Gastrocnemius medialis (tissue), 4 donors: ENCODE results near the gene HSD3B7. TPM values are rescaled to one million over a fixed set of nuclear protein-coding genes. Genes with fewer than 3 reads are reported as not detected.

Source experiments
- ATAC-seq, 2 donors: fragments of 150-250 bp; one replicate each; pipeline ENCODE4 v1.9.1; 2016
- DNase-seq, 2 donors: peaks; one replicate each; pipeline ENCODE4 v3.0.0-alpha.2; 2019
- H3K27ac ChIP-seq, 4 donors: fragments of 200-600 bp; sonication (generic); 1 replicate in 1 of 4; 2 replicates in 3 of 4; pipeline ENCODE4 v1.5.1; 2016 to 2018; ENCODE audit warnings: mild to moderate bottlenecking in 2 of 4, moderate library complexity in 1 of 4
- H3K27me3 ChIP-seq, 3 donors: fragments of 200-600 bp; sonication (generic) in 2 of 3; 1 replicate in 1 of 3; 2 replicates in 2 of 3; pipeline versions ENCODE4 v1.5.1 to v1.6.0; 2016 to 2019; ENCODE audit warnings: mild to moderate bottlenecking in 1 of 3, moderate library complexity in 1 of 3
- H3K36me3 ChIP-seq, 2 donors: fragments of 200-600 bp; sonication (generic) in 1 of 2; one replicate each; pipeline ENCODE4 v1.5.1; 2017 to 2018
- H3K4me1 ChIP-seq, 2 donors: fragments of 200-600 bp; sonication (generic) in 1 of 2; one replicate each; pipeline ENCODE4 v1.5.1; 2016 to 2017; ENCODE audit warnings: mild to moderate bottlenecking in 2 of 2
- H3K4me3 ChIP-seq, 4 donors: fragments of 200-600 bp; sonication (generic) in 3 of 4; 1 replicate in 1 of 4; 2 replicates in 3 of 4; pipeline ENCODE4 v1.5.1; 2016 to 2019; ENCODE audit warnings: mild to moderate bottlenecking in 2 of 4
- H3K9me3 ChIP-seq, 3 donors: fragments of 200-600 bp; sonication (generic) in 2 of 3; 1 replicate in 1 of 3; 2 replicates in 2 of 3; pipeline ENCODE4 v1.5.1; 2016 to 2019
- POLR2A ChIP-seq, 2 donors: fragments of 450-650 bp; IDR thresholded peaks; one replicate each; pipeline ENCODE4 v1.6.1; 2017; ENCODE audit warnings: antibody characterized with exemption in 2 of 2, mild to moderate bottlenecking in 2 of 2, moderate library complexity in 2 of 2
- in situ Hi-C, 4 donors: fragments of 200-750 bp; cut with MboI; loops; one replicate each; pipeline versions ENCODE4 v1.15.0 to v1.8.0; 2017; ENCODE audit warnings: low sequenced_read_pairs in 4 of 4
- intact Hi-C: fragments of 100-400 bp; cut with DNase I; formaldehyde crosslinking; loops from one replicate; pipeline ENCODE4 v1.15.1; 2023; ENCODE audit warnings: low total_unique reads
- total RNA-seq, 4 donors: library from RNA; depleted of rRNA; stranded (reverse); fragments of >200 nt; gene quantifications; one replicate each; pipeline versions ENCODE4 v1.1.0 to v1.2.3, GENCODE V29; 2016
- TF ChIP-seq, protein P1 (sequence below), 5 experiments: fragments of 450-650 bp in 3 of 5; fragments of 200-600 bp in 2 of 5; sonication (generic) in 2 of 5; IDR thresholded peaks in 4 of 5; conservative IDR thresholded peaks in 1 of 5; 1 replicate in 4 of 5; 2 replicates in 1 of 5; pipeline ENCODE4 v1.5.1; 2016 to 2019; ENCODE audit warnings: antibody characterized with exemption in 5 of 5, mild to moderate bottlenecking in 3 of 5, moderate library complexity in 3 of 5

Gene HSD3B7
- total RNA-seq, 4 donors from 2014 or later, result 1.5 to 6.8 (median 5.4) TPM

DNA sequence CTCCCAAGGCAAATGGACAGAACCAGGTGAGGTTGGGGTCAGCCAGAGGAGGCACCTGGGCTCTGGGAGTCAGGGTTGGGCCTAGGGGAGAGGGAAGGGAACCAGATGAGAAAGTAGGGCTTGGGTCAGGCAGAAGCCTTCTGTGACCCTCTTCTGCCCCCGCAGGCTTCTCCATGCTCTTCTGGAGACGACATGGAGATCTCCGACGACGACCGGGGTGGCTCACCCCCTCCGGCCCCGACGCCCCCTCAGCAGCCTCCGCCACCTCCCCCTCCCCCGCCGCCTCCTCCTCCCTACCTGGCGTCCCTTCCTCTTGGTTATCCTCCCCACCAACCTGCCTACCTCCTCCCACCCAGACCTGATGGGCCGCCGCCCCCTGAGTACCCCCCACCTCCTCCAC lies 19.6 kb upstream of the HSD3B7 start:
- Histone ChIP-seq H3K27ac (no peak overlapping the region), H3K4me1 (no peaks in the 10 kb centered on the region), H3K36me3 (peaks cover 15 to 99% of the 10 kb centered on the region in 2 donors), H3K4me3 (no peak overlapping the region), H3K27me3 (no peaks in the 10 kb centered on the region), H3K9me3 (no peaks in the 10 kb centered on the region)
- ATAC-seq, result no peak
- intact Hi-C loops, result no loop called here
- in situ Hi-C loops, result loop anchor here in 1 of 4 donors (25.0 kb wide), 1 partner anchor 472 kb away; the partner anchor contains the start of genes COX6A2 and ZNF843
- DNase-seq, result no peak
- TF ChIP-seq, protein P1, sequence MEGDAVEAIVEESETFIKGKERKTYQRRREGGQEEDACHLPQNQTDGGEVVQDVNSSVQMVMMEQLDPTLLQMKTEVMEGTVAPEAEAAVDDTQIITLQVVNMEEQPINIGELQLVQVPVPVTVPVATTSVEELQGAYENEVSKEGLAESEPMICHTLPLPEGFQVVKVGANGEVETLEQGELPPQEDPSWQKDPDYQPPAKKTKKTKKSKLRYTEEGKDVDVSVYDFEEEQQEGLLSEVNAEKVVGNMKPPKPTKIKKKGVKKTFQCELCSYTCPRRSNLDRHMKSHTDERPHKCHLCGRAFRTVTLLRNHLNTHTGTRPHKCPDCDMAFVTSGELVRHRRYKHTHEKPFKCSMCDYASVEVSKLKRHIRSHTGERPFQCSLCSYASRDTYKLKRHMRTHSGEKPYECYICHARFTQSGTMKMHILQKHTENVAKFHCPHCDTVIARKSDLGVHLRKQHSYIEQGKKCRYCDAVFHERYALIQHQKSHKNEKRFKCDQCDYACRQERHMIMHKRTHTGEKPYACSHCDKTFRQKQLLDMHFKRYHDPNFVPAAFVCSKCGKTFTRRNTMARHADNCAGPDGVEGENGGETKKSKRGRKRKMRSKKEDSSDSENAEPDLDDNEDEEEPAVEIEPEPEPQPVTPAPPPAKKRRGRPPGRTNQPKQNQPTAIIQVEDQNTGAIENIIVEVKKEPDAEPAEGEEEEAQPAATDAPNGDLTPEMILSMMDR (IDR thresholded peaks at IDR 0.05 in 4 of 5, conservative IDR thresholded peaks at IDR 0.05 in 1 of 5), result no peak
- TF ChIP-seq POLR2A (IDR thresholded peaks at IDR 0.05), result no peak

DNA sequence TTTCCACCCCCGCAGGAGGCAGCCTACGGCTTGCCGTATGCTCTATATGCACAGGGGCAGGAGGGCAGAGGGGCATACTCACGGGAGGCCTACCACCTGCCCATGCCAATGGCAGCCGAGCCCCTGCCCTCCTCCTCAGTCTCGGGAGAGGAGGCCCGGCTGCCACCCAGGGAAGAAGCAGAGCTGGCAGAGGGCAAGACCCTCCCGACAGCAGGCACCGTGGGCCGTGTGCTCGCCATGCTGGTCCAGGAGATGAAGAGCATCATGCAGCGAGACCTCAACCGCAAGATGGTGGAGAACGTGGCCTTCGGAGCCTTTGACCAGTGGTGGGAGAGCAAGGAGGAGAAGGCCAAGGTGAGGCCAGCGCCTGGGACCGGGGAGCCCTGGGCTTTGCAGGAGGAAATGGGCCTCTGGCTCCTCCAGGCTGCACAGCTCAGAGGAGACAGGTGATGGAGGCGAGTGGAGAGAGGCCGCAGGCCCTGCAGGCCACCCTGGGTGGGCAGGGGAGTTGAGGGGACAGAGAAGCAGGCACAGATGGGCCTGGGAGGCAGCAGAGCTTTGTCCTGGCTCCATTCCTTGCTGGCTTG lies 18.9 kb upstream of the HSD3B7 start:
- Histone ChIP-seq H3K36me3 (peaks cover 15 to 100% of the 10 kb centered on the region in 2 donors), H3K4me1 (no peaks in the 10 kb centered on the region), H3K9me3 (no peaks in the 10 kb centered on the region), H3K4me3 (no peak overlapping the region), H3K27me3 (no peaks in the 10 kb centered on the region), H3K27ac (no peak overlapping the region)
- no peak for DNase-seq
- intact Hi-C loops, result no loop called here
- in situ Hi-C loops, result loop anchor here in 1 of 4 donors (25.0 kb wide), 1 partner anchor 471 kb away; the partner anchor contains the start of genes COX6A2 and ZNF843
- ATAC-seq, result no peak
- TF ChIP-seq POLR2A (IDR thresholded peaks at IDR 0.05), result no peak
- TF ChIP-seq, protein P1 (IDR thresholded peaks at IDR 0.05 in 4 of 5, conservative IDR thresholded peaks at IDR 0.05 in 1 of 5), result no peak

GRCh38 chr16:30967795-30968194 lies 17.2 kb upstream of the HSD3B7 start:
- Histone ChIP-seq H3K36me3 (peaks cover 9 to 100% of the 10 kb centered on the region in 2 donors), H3K27ac (no peak overlapping the region), H3K27me3 (no peaks in the 10 kb centered on the region), H3K9me3 (no peaks in the 10 kb centered on the region), H3K4me1 (no peaks in the 10 kb centered on the region), H3K4me3 (no peak overlapping the region)
- in situ Hi-C loops, result loop anchor here in 1 of 4 donors (25.0 kb wide), 1 partner anchor 470 kb away; the partner anchor contains the start of genes COX6A2 and ZNF843
- no peak for ATAC-seq
- no peak for TF ChIP-seq POLR2A (IDR thresholded peaks at IDR 0.05)
- TF ChIP-seq, protein P1 (IDR thresholded peaks at IDR 0.05 in 4 of 5, conservative IDR thresholded peaks at IDR 0.05 in 1 of 5), result no peak
- intact Hi-C loops, result no loop called here
- no peak for DNase-seq

DNA sequence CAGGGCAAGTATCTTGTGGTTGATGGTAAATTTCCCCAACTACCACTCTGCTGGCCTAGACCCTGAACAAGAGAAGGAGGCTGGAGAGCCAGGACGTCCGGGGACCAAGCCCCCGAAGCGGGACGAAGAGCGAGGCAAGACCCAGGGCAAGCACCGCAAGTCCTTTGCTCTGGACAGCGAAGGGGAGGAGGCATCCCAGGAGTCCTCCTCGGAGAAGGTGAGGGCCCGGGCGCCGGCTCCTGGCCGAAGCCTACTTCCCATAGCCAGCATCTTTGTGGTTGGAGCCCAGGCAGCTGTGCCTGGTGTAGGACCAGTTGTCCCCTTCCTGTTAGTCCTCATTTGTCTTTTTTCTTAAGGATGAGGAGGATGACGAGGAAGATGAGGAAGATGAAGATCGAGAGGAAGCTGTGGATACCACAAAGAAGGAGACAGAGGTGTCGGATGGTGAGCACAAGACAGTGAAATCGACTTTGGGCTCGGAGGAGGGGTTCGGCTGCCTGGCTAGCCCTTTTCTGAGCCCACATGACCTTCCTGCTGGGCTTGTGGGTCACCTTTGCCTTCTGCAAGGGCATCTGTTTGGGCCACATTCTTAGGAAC lies 15.7 kb upstream of the HSD3B7 start:
- no peaks in the 10 kb centered on the region for H3K27me3 ChIP-seq
- H3K27ac ChIP-seq, result no peak overlapping the region
- in situ Hi-C loops (loop anchor here in 1 of 4 donors (25.0 kb wide), 1 partner anchor 468 kb away; the partner anchor contains the start of genes COX6A2 and ZNF843), intact Hi-C loops (no loop called here)
- no peaks in the 10 kb centered on the region for H3K9me3 ChIP-seq
- DNase-seq (no peak), ATAC-seq (no peak)
- H3K4me1 ChIP-seq, result no peaks in the 10 kb centered on the region
- no peak overlapping the region for H3K4me3 ChIP-seq
- TF ChIP-seq, protein P1 (IDR thresholded peaks at IDR 0.05 in 4 of 5, conservative IDR thresholded peaks at IDR 0.05 in 1 of 5), result no peak
- TF ChIP-seq POLR2A (IDR thresholded peaks at IDR 0.05), result no peak
- peaks cover 9 to 100% of the 10 kb centered on the region in 2 donors for H3K36me3 ChIP-seq
